MCF 10A (cell line): Measurements from ENCODE around the gene IQCH. TPM values are rescaled to one million over a fixed set of nuclear protein-coding genes. Genes with fewer than 3 reads are reported as not detected.
A peak's percentile ranks its signal among the peaks of the same experiment; 100 is the strongest.

Experiments used
- BruUV-seq: library from RNA; stranded (reverse); fragments of 400-500 nt; replicated peaks from 2 replicates; lab custom pipeline; 2021; lab: Mats Ljungman, UMichigan
- CTCF ChIA-PET: fragments of 300-600 bp; sonication (Branson Sonifier 250); formaldehyde crosslinking; extraction: SDS; loops from one replicate; lab custom pipeline; 2021; ENCODE audit warnings: antibody characterized with exemption, inconsistent platforms; lab: Yijun Ruan, JAX
- POLR2A ChIA-PET: fragments of 300-600, 350-650 bp; sonication (Branson Sonifier 250); formaldehyde crosslinking; extraction: SDS; loops from one replicate; lab custom pipeline; 2020; ENCODE audit warnings: antibody characterized with exemption, inconsistent platforms; lab: Yijun Ruan, JAX
- DNase-seq: peaks from one replicate; pipeline ENCODE4 v3.0.0-alpha.2; 2018; ENCODE audit not compliant: unreplicated experiment
- H3K27ac Mint-ChIP-seq: one replicate; pipeline ENCODE4 v1.8.0; 2022; ENCODE audit warnings: mild to moderate bottlenecking, low read depth, mixed read lengths; ENCODE audit not compliant: unreplicated experiment
- H3K27me3 Mint-ChIP-seq: one replicate; pipeline ENCODE4 v1.8.0; 2022; ENCODE audit warnings: mixed read lengths; ENCODE audit not compliant: insufficient read depth, unreplicated experiment
- H3K36me3 Mint-ChIP-seq: one replicate; pipeline ENCODE4 v1.8.0; 2022; ENCODE audit warnings: mild to moderate bottlenecking, moderate library complexity, mixed read lengths; ENCODE audit not compliant: insufficient read depth, unreplicated experiment
- H3K4me1 Mint-ChIP-seq: one replicate; pipeline ENCODE4 v1.8.0; 2022; ENCODE audit warnings: mixed read lengths; ENCODE audit not compliant: insufficient read depth, unreplicated experiment
- H3K4me3 Mint-ChIP-seq: one replicate; pipeline ENCODE4 v1.8.0; 2022; ENCODE audit warnings: mild to moderate bottlenecking, moderate library complexity, mixed read lengths; ENCODE audit not compliant: unreplicated experiment
- H3K9me3 Mint-ChIP-seq: one replicate; pipeline ENCODE4 v1.8.0; 2022; ENCODE audit warnings: mixed read lengths; ENCODE audit not compliant: unreplicated experiment
- CTCF ChIP-seq: fragments of 200-600 bp; IDR thresholded peaks from one replicate; pipeline ENCODE4 v1.8.0; 2022; ENCODE audit warnings: antibody characterized with exemption, mild to moderate bottlenecking; ENCODE audit not compliant: unreplicated experiment
- intact Hi-C: fragments of 100-400 bp; cut with micrococcal nuclease; formaldehyde crosslinking; loops from 2 replicates; pipeline ENCODE4 v1.14.1; 2022
- total RNA-seq: library from RNA; stranded (reverse); gene quantifications from 2 replicates; pipeline ENCODE4 v1.2.3, GENCODE V29; 2022

Gene IQCH
- total RNA-seq, 1 experiment from 2014 or later, result 5.0 TPM

DNA sequence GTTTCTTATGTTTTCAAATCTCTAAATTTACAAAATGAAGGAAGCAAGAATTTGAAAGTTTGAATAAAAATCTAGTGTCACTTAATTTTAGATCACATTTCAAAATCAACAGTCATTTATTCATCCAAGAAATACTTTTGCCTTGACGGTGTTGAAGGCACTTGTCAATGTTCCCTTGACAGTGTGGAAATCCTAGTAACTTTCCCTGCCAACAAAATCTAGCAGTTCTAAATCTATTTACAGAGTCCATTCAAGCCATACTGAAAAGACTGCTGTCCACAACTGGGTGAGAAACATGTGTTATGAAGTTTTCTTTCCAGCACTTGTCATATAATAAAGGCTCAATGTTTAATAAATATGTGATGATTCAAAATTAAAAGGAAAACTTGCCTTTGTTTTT is 279.3 kb downstream of the IQCH start:
- Mint-ChIP-seq H3K4me1 (peaks cover 7% of the 10 kb centered on the region), H3K27ac (no peak overlapping the region), H3K27me3 (no peaks in the 10 kb centered on the region), H3K4me3 (no peak overlapping the region), H3K36me3 (peaks cover 7% of the 10 kb centered on the region), H3K9me3 (no peaks in the 10 kb centered on the region)
- BruUV-seq, result no TSS peak
- DNase-seq, result no peak
- ChIA-PET CTCF (no interaction called here), POLR2A (interaction anchor here (1.0 to 2.1 kb wide), 2 partner anchors 9 to 10 kb away, joined by 4 to 7 read pairs; partner anchors contain the start of gene MAP2K5)
- no peak for TF ChIP-seq CTCF
- intact Hi-C loops, result no loop called here

- CTCF ChIA-PET, result no interaction called here
- no TSS peak for BruUV-seq
- H3K9me3 Mint-ChIP-seq, result no peaks in the 10 kb centered on the region
- no peak for DNase-seq
- POLR2A ChIA-PET, result interaction anchor here (2.1 kb wide), 1 partner anchor 10 kb away, joined by 7 read pairs; no protein-coding TSS in a partner anchor
- no peak overlapping the region for H3K4me3 Mint-ChIP-seq
- no peak for TF ChIP-seq CTCF
- no peak overlapping the region for H3K27ac Mint-ChIP-seq
- intact Hi-C loops, result no loop called here
- peaks cover 7% of the 10 kb centered on the region for H3K4me1 Mint-ChIP-seq
- H3K36me3 Mint-ChIP-seq, result peaks cover 4% of the 10 kb centered on the region
- no peaks in the 10 kb centered on the region for H3K27me3 Mint-ChIP-seq
These were observed 279.8 kb downstream of the IQCH start for GRCh38 chr15:67534360-67534759.

DNA sequence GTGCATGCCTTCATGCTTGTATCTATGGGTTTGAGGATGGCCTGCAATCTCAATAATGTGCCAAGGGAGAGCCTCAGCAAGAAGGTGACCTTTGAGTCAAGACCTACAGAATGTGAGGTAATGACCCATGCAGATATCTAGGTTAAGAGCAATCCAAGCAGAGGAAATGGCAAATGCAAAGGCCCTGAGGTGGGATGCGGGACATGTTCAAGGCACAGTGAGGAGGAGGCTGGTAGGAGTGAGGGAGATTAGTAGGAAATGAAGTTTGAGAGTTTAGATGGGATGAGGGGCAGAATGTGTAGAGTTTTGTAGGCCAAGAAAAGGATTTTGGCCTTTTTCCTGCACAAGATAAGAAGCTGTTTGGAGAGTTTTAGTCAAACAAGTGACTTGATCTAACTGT is 283.2 kb downstream of the IQCH start:
- POLR2A ChIA-PET, result interaction anchor here (1.6 kb wide), 1 partner anchor 16 kb away, joined by 14 read pairs; the partner anchor contains the start of gene C15orf61
- TF ChIP-seq CTCF, result no peak
- no peaks in the 10 kb centered on the region for H3K4me1 Mint-ChIP-seq
- CTCF ChIA-PET, result no interaction called here
- H3K4me3 Mint-ChIP-seq, result no peak overlapping the region
- no peaks in the 10 kb centered on the region for H3K9me3 Mint-ChIP-seq
- no TSS peak for BruUV-seq
- intact Hi-C loops, result no loop called here
- DNase-seq, result no peak
- H3K27ac Mint-ChIP-seq, result no peak overlapping the region
- no peaks in the 10 kb centered on the region for H3K27me3 Mint-ChIP-seq
- no peaks in the 10 kb centered on the region for H3K36me3 Mint-ChIP-seq

DNA sequence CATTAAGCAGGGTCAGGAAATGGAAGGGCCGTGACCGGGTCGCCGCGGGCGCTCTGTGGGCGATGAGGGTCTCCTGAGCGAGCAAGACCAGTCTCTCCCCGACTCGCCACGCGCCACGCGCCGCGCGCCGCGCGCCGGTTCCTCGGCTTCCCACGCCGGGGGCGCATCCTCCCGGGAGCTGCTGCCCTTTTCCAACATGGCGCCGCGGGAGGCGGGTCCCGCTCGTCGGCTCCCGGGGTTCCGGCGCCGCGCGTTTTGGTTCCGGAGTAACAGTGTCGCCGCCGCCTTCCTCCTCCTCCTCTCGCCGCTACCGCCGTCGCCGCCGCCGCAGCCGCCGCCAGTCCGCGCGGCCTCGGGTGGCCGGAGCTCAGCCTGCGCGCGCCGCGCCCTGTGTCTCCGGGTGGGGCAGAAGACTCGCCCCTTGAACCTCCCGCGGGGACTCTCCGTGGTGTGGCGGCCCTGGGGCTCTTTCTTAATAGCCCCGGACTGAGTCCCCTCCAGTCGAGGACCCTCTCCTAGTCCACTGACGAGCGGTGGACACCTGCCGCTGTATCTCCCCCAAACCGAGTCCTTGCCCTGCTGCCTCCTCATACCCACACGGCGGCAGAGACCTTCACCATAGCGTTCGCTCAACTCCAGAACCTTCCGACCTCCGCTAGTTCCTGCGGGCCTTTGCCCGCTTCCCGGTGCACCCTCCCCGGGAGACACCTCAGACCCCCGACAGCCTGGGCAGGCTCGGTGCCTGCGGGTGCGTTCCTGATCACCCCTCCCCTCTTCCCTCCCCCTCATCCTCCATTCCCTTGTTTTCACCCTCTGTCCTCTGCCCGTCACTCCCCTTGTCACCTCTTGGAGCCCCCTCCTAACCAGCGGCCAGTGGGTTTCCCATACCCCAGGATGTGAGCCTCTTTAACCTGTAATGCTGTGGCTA is 288.1 kb downstream of the IQCH start, which contains the start of gene MAP2K5:
MAP2K5 (plus strand) TSS at position 284 of the 928 bp plus-strand sequence; CDS start at position 917, 633 bp downstream.
- CTCF ChIA-PET, result interaction anchor here (0.6 to 1.0 kb wide), 3 partner anchors 16 to 213 kb away, joined by 3 to 4 read pairs (median 3); no protein-coding TSS in a partner anchor
- intact Hi-C loops, result loop anchor here (2.0 kb wide), 1 partner anchor 290 kb away; no protein-coding TSS in a partner anchor
- no TSS peak for BruUV-seq
- no peak for TF ChIP-seq CTCF
- peak; percentile 77 for DNase-seq
- H3K27ac Mint-ChIP-seq, result peak within 1 kb of the TSS; percentile 89
- no peaks in the 10 kb centered on the region for H3K9me3 Mint-ChIP-seq
- H3K36me3 Mint-ChIP-seq, result no peaks in the 10 kb centered on the region
- POLR2A ChIA-PET, result interaction anchor here (0.6 to 5.6 kb wide), 19 partner anchors 8 to 1889 kb away, joined by 3 to 91 read pairs (median 4); partner anchors contain the start of genes C15orf61, CLN6, RPL4 and ZWILCH
- peaks cover 15% of the 10 kb centered on the region for H3K4me1 Mint-ChIP-seq
- no peaks in the 10 kb centered on the region for H3K27me3 Mint-ChIP-seq
- H3K4me3 Mint-ChIP-seq, result peak within 1 kb of the TSS; percentile 96
